ENCODE data around the gene SEC61B.
"Not testable (repeated sequence)": the region's sequence is repeated elsewhere in the genome, so short reads cannot be mapped to it uniquely, and the experiment has no call there.

Gene SEC61B

DNA sequence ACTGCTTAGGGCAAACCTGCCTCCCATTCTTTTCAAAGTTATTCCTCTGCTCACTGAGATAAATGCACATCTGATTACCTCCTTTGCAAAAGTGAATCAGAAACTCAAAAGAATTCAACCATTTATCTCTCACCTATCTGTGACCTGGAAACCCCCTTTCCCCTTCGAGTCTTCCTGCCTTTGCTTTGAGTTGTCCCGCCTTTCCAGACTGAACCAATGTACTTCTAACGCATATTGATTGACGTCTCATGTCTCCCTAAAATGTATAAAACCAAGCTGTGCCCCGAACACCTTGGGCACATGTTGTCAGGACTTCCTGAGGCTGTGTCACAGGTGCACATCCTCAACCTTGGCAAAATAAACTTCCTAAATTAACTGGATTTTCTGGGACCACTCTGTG, 25.6 kb upstream of the SEC61B start:
- H3K27me3 ChIP-seq (ENCODE audit: control insufficient read depth, insufficient read depth, low read length) = peaks cover 14% of the 10 kb centered on the region
- H3K9ac ChIP-seq (ENCODE audit: low read depth, low read length); H3K9me3 ChIP-seq (replicated peaks; ENCODE audit: low read length); H3K4me1 ChIP-seq (ENCODE audit: control insufficient read depth, insufficient read depth, low read length); H3K4me2 ChIP-seq (ENCODE audit: low read length); H3K36me3 ChIP-seq (ENCODE audit: insufficient read depth, low read length); H3K4me3 ChIP-seq (ENCODE audit: low read length): not testable (repeated sequence)

DNA sequence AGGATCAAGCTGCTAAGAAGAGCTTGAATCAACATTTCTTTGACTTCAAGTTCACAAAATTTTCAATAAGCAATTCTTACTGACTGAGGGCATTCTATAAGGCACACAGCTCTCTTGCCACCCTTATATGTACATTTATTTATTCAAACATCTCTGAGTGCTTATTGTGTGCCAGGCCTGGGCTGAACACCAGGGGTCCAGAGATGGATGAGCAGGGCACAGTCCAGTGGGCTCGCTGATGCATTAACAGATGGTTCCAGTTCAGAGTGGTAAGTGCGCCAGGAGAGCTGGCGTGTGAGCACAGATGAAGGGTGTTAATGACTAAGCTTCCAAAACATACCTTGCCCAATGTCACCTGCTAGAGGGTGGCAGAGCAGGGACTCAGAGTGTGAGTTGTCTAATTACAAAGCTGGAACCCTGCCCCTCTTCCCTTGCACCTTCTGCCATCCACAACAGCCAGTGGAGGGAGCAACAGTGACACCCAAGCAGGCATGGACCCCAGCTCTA, 24.9 kb upstream of the SEC61B start:
- H3K4me2 ChIP-seq (ENCODE audit: low read length) = no peak overlapping the region
- H3K4me3 ChIP-seq (ENCODE audit: low read length) = no peak overlapping the region
- H3K27me3 ChIP-seq (ENCODE audit: control insufficient read depth, insufficient read depth, low read length) = peaks cover 13% of the 10 kb centered on the region
- no peaks in the 10 kb centered on the region for H3K9me3 ChIP-seq (replicated peaks; ENCODE audit: low read length)
- H3K36me3 ChIP-seq (ENCODE audit: insufficient read depth, low read length) = no peaks in the 10 kb centered on the region
- H3K9ac ChIP-seq (ENCODE audit: low read depth, low read length) = no peak overlapping the region
- no peaks in the 10 kb centered on the region for H3K4me1 ChIP-seq (ENCODE audit: control insufficient read depth, insufficient read depth, low read length)

GRCh38 chr9:99197987-99198386, 24.1 kb upstream of the SEC61B start:
- no peak overlapping the region for H3K4me3 ChIP-seq (ENCODE audit: low read length)
- no peak overlapping the region for H3K9ac ChIP-seq (ENCODE audit: low read depth, low read length)
- H3K36me3 ChIP-seq (ENCODE audit: insufficient read depth, low read length) = no peaks in the 10 kb centered on the region
- H3K4me2 ChIP-seq (ENCODE audit: low read length) = no peak overlapping the region
- H3K4me1 ChIP-seq (ENCODE audit: control insufficient read depth, insufficient read depth, low read length) = no peaks in the 10 kb centered on the region
- H3K9me3 ChIP-seq (replicated peaks; ENCODE audit: low read length) = no peaks in the 10 kb centered on the region
- H3K27me3 ChIP-seq (ENCODE audit: control insufficient read depth, insufficient read depth, low read length) = peaks cover 13% of the 10 kb centered on the region

DNA sequence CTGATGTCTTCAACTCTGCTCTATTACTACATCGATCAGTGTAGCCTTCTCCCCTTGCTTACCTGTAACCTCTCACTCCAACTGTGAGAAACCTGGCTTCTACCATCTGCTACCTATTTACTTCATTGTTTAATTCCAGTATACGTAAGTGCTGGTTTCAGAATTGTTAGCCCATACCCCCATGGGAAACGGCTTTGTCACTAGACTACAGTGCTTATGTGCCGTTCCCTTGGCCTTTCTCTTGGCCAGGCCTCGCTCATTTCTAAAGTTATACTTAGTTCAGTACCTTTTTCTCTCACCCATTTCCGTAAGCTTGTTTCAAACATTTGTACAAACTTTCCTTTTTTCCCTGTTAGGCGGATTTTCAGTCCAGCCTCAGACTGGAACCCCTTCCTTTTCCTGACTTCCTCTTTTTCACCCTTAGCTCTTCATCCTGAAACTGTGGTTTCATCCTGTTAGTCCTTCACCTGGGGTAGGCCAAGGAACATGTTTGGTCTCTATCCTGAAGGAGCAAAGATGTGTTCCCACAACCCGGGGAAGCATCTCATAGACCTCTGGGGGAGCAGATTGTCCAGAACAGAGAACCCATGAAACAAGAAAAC, 22.0 kb upstream of the SEC61B start:
- H3K27me3 ChIP-seq (ENCODE audit: control insufficient read depth, insufficient read depth, low read length) = peaks cover 13% of the 10 kb centered on the region
- H3K9ac ChIP-seq (ENCODE audit: low read depth, low read length) = no peak overlapping the region
- H3K4me3 ChIP-seq (ENCODE audit: low read length) = no peak overlapping the region
- no peak overlapping the region for H3K4me2 ChIP-seq (ENCODE audit: low read length)
- no peaks in the 10 kb centered on the region for H3K9me3 ChIP-seq (replicated peaks; ENCODE audit: low read length)
- H3K36me3 ChIP-seq (ENCODE audit: insufficient read depth, low read length) = no peaks in the 10 kb centered on the region
- no peaks in the 10 kb centered on the region for H3K4me1 ChIP-seq (ENCODE audit: control insufficient read depth, insufficient read depth, low read length)

DNA sequence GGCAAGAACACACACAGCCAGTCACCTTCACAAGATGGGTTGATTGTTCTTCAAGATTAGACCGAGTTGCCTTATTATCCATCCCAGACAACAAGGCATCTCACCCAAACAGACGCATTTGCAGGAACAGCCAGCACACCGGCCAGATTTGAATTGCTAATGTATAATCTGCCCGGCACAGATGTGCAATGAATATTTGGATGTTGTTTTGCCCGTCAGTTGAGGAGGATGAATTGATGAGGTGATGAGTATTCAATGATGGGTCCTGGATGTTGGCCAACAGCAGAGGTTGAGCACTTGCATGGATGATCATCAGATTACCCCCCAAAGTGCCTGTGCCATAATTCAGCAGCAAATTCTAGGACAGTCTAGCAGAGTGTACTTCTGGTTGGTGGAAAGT, 20.5 kb upstream of the SEC61B start:
- Histone ChIP-seq H3K4me1 (ENCODE audit: control insufficient read depth, insufficient read depth, low read length) (no peaks in the 10 kb centered on the region), H3K36me3 (ENCODE audit: insufficient read depth, low read length) (no peaks in the 10 kb centered on the region), H3K9me3 (replicated peaks; ENCODE audit: low read length) (no peaks in the 10 kb centered on the region), H3K27me3 (ENCODE audit: control insufficient read depth, insufficient read depth, low read length) (peaks cover 13% of the 10 kb centered on the region), H3K9ac (ENCODE audit: low read depth, low read length) (no peak overlapping the region), H3K4me3 (ENCODE audit: low read length) (no peak overlapping the region), H3K4me2 (ENCODE audit: low read length) (no peak overlapping the region)

GRCh38 chr9:99210572-99210971, 11.5 kb upstream of the SEC61B start:
- no peaks in the 10 kb centered on the region for H3K9me3 ChIP-seq (replicated peaks; ENCODE audit: low read length)
- H3K4me2 ChIP-seq (ENCODE audit: low read length) = no peak overlapping the region
- H3K36me3 ChIP-seq (ENCODE audit: insufficient read depth, low read length) = peaks cover 3% of the 10 kb centered on the region
- H3K4me1 ChIP-seq (ENCODE audit: control insufficient read depth, insufficient read depth, low read length) = no peaks in the 10 kb centered on the region
- no peaks in the 10 kb centered on the region for H3K27me3 ChIP-seq (ENCODE audit: control insufficient read depth, insufficient read depth, low read length)
- H3K4me3 ChIP-seq (ENCODE audit: low read length) = no peak overlapping the region
- H3K9ac ChIP-seq (ENCODE audit: low read depth, low read length) = no peak overlapping the region

DNA sequence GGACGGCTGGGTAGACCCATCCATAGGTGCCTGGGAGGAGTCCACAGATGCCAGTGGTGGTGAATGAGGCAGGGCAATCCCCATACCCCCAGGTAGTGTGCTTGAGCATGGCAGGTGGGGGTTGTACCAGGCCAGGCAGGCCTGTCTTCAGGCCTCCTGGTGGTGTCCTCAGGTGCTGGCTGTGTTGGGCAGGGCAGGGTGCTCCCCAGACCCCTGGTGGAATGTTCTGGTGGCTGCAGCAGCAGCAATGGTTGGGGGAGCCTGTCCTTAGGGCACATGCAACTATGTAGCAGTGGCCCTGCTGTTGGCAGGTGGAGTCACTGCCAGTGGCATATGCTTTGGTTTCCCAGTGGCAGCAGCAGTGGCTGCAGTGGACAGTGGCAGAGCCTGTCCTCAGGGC, 10.3 kb upstream of the SEC61B start:
- peaks cover 3% of the 10 kb centered on the region for H3K36me3 ChIP-seq (ENCODE audit: insufficient read depth, low read length)
- no peak overlapping the region for H3K9ac ChIP-seq (ENCODE audit: low read depth, low read length)
- H3K4me3 ChIP-seq (ENCODE audit: low read length) = no peak overlapping the region
- no peaks in the 10 kb centered on the region for H3K9me3 ChIP-seq (replicated peaks; ENCODE audit: low read length)
- H3K4me1 ChIP-seq (ENCODE audit: control insufficient read depth, insufficient read depth, low read length) = no peaks in the 10 kb centered on the region
- no peaks in the 10 kb centered on the region for H3K27me3 ChIP-seq (ENCODE audit: control insufficient read depth, insufficient read depth, low read length)
- H3K4me2 ChIP-seq (ENCODE audit: low read length) = no peak overlapping the region

- Histone ChIP-seq H3K27me3 (ENCODE audit: control insufficient read depth, insufficient read depth, low read length) (no peaks in the 10 kb centered on the region), H3K9me3 (replicated peaks; ENCODE audit: low read length) (no peaks in the 10 kb centered on the region), H3K36me3 (ENCODE audit: insufficient read depth, low read length) (peaks cover 13% of the 10 kb centered on the region), H3K4me1 (ENCODE audit: control insufficient read depth, insufficient read depth, low read length) (no peaks in the 10 kb centered on the region), H3K4me3 (ENCODE audit: low read length) (no peak overlapping the region), H3K9ac (ENCODE audit: low read depth, low read length) (no peak overlapping the region), H3K4me2 (ENCODE audit: low read length) (no peak overlapping the region)
These were observed 8.9 kb upstream of the SEC61B start for GRCh38 chr9:99213197-99213596.

GRCh38 chr9:99216073-99216472, 6.0 kb upstream of the SEC61B start:
- no peak overlapping the region for H3K9ac ChIP-seq (ENCODE audit: low read depth, low read length)
- no peaks in the 10 kb centered on the region for H3K9me3 ChIP-seq (replicated peaks; ENCODE audit: low read length)

DNA sequence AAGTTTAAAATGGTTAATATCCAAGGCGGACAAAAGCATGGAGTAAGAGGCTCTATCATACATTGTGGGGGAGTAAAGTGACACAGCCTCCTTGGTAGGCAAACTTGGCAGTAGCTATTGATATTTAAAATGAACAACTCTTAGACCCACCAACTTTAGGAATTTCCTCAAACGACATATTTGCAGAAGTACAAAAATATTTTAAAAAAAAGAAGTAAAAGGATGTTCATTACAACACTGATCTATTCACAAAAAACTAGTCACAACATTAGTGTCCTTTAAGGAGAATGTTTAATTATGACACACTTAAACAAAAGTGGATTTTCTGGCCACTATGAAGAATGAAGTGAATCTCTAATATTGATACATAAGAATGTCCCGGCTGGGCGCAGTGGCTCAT, 2.1 kb upstream of the SEC61B start:
- no peaks in the 10 kb centered on the region for H3K27me3 ChIP-seq (ENCODE audit: control insufficient read depth, insufficient read depth, low read length)
- peaks cover 17% of the 10 kb centered on the region for H3K4me1 ChIP-seq (ENCODE audit: control insufficient read depth, insufficient read depth, low read length)
- H3K4me2 ChIP-seq (ENCODE audit: low read length) = peak overlapping the region; percentile 36
- no peaks in the 10 kb centered on the region for H3K9me3 ChIP-seq (replicated peaks; ENCODE audit: low read length)
- H3K4me3 ChIP-seq (ENCODE audit: low read length) = peak overlapping the region; percentile 34
- peaks cover 34% of the 10 kb centered on the region for H3K36me3 ChIP-seq (ENCODE audit: insufficient read depth, low read length)
- no peak overlapping the region for H3K9ac ChIP-seq (ENCODE audit: low read depth, low read length)

More at GRCh38 chr9:99216073-99216472, 6.0 kb upstream of the SEC61B start:
- Histone ChIP-seq H3K4me2 (ENCODE audit: low read length) (no peak overlapping the region), H3K4me3 (ENCODE audit: low read length) (no peak overlapping the region), H3K36me3 (ENCODE audit: insufficient read depth, low read length) (peaks cover 19% of the 10 kb centered on the region), H3K27me3 (ENCODE audit: control insufficient read depth, insufficient read depth, low read length) (no peaks in the 10 kb centered on the region), H3K4me1 (ENCODE audit: control insufficient read depth, insufficient read depth, low read length) (peaks cover 4% of the 10 kb centered on the region)

GRCh38 chr9:99221266-99221620, 839 bp upstream of the SEC61B start:
- Histone ChIP-seq H3K36me3 (ENCODE audit: insufficient read depth, low read length) (peaks cover 38% of the 10 kb centered on the region), H3K4me2 (ENCODE audit: low read length) (peak overlapping the region; percentile 83), H3K4me1 (ENCODE audit: control insufficient read depth, insufficient read depth, low read length) (peaks cover 17% of the 10 kb centered on the region), H3K9me3 (replicated peaks; ENCODE audit: low read length) (no peaks in the 10 kb centered on the region), H3K4me3 (ENCODE audit: low read length) (peak overlapping the region; percentile 97), H3K9ac (ENCODE audit: low read depth, low read length) (peak overlapping the region; percentile 100), H3K27me3 (ENCODE audit: control insufficient read depth, insufficient read depth, low read length) (no peaks in the 10 kb centered on the region)
